ENCODE measurements around the gene MRPS34. TPM values are rescaled to one million over a fixed set of nuclear protein-coding genes. Genes with fewer than 3 reads are reported as not detected.

MRPS34 gene
- total RNA-seq, 1 donor from 2014 or later = 184 TPM

GRCh38 chr16:1761751-1762150, 11.2 kb downstream of the MRPS34 start:
- DNase-seq (ENCODE audit: low spot score) = no peak
- H3K27me3 Mint-ChIP-seq (ENCODE audit: low read depth) = no peaks in the 10 kb centered on the region
- H3K27ac Mint-ChIP-seq = no peak overlapping the region
- H3K36me3 Mint-ChIP-seq (ENCODE audit: low read depth) = peaks cover 18% of the 10 kb centered on the region
- H3K4me1 Mint-ChIP-seq (ENCODE audit: low read depth) = no peaks in the 10 kb centered on the region
- intact Hi-C loops (cut with micrococcal nuclease) = no loop called here
- no peaks in the 10 kb centered on the region for H3K9me3 Mint-ChIP-seq
- no peak overlapping the region for H3K4me3 Mint-ChIP-seq (ENCODE audit: low read depth)

- H3K27me3 Mint-ChIP-seq (ENCODE audit: low read depth) = no peaks in the 10 kb centered on the region
- no peak for DNase-seq (ENCODE audit: low spot score)
- no peak overlapping the region for H3K27ac Mint-ChIP-seq
- no peaks in the 10 kb centered on the region for H3K4me1 Mint-ChIP-seq (ENCODE audit: low read depth)
- no peak overlapping the region for H3K4me3 Mint-ChIP-seq (ENCODE audit: low read depth)
- intact Hi-C loops (cut with micrococcal nuclease) = no loop called here
- peaks cover 18% of the 10 kb centered on the region for H3K36me3 Mint-ChIP-seq (ENCODE audit: low read depth)
- no peaks in the 10 kb centered on the region for H3K9me3 Mint-ChIP-seq
Observed at GRCh38 chr16:1760911-1761310, 12.0 kb downstream of the MRPS34 start.

- no peak overlapping the region for H3K4me3 Mint-ChIP-seq (ENCODE audit: low read depth)
- no peak overlapping the region for H3K27ac Mint-ChIP-seq
- H3K36me3 Mint-ChIP-seq (ENCODE audit: low read depth) = peaks cover 21% of the 10 kb centered on the region
- intact Hi-C loops (cut with micrococcal nuclease) = no loop called here
- H3K9me3 Mint-ChIP-seq = no peaks in the 10 kb centered on the region
- no peaks in the 10 kb centered on the region for H3K27me3 Mint-ChIP-seq (ENCODE audit: low read depth)
- no peak for DNase-seq (ENCODE audit: low spot score)
- no peaks in the 10 kb centered on the region for H3K4me1 Mint-ChIP-seq (ENCODE audit: low read depth)
Observed at GRCh38 chr16:1759511-1759910, 13.4 kb downstream of the MRPS34 start.

GRCh38 chr16:1758923-1759322, 14.0 kb downstream of the MRPS34 start:
- H3K27me3 Mint-ChIP-seq (ENCODE audit: low read depth) = no peaks in the 10 kb centered on the region
- no peak for DNase-seq (ENCODE audit: low spot score)
- H3K36me3 Mint-ChIP-seq (ENCODE audit: low read depth) = peaks cover 21% of the 10 kb centered on the region
- no peak overlapping the region for H3K27ac Mint-ChIP-seq
- no peaks in the 10 kb centered on the region for H3K4me1 Mint-ChIP-seq (ENCODE audit: low read depth)
- no peak overlapping the region for H3K4me3 Mint-ChIP-seq (ENCODE audit: low read depth)
- no peaks in the 10 kb centered on the region for H3K9me3 Mint-ChIP-seq
- intact Hi-C loops (cut with micrococcal nuclease) = no loop called here

GRCh38 chr16:1757714-1758461, 15.0 kb downstream of the MRPS34 start:
- intact Hi-C loops (cut with micrococcal nuclease) = no loop called here
- Mint-ChIP-seq H3K27ac (no peak overlapping the region), H3K4me1 (ENCODE audit: low read depth) (no peaks in the 10 kb centered on the region), H3K36me3 (ENCODE audit: low read depth) (peaks cover 22% of the 10 kb centered on the region), H3K4me3 (ENCODE audit: low read depth) (no peak overlapping the region), H3K27me3 (ENCODE audit: low read depth) (no peaks in the 10 kb centered on the region), H3K9me3 (no peaks in the 10 kb centered on the region)
- no peak for DNase-seq (ENCODE audit: low spot score)

- no peaks in the 10 kb centered on the region for H3K27me3 Mint-ChIP-seq (ENCODE audit: low read depth)
- no peak overlapping the region for H3K27ac Mint-ChIP-seq
- intact Hi-C loops (cut with micrococcal nuclease) = no loop called here
- H3K9me3 Mint-ChIP-seq = no peaks in the 10 kb centered on the region
- peaks cover 6% of the 10 kb centered on the region for H3K36me3 Mint-ChIP-seq (ENCODE audit: low read depth)
- no peaks in the 10 kb centered on the region for H3K4me1 Mint-ChIP-seq (ENCODE audit: low read depth)
- H3K4me3 Mint-ChIP-seq (ENCODE audit: low read depth) = no peak overlapping the region
- DNase-seq (ENCODE audit: low spot score) = no peak
Observed at GRCh38 chr16:1754204-1754603, 18.7 kb downstream of the MRPS34 start.

GRCh38 chr16:1752853-1753252, 20.1 kb downstream of the MRPS34 start:
- intact Hi-C loops (cut with micrococcal nuclease) = no loop called here
- H3K9me3 Mint-ChIP-seq = no peaks in the 10 kb centered on the region
- H3K27me3 Mint-ChIP-seq (ENCODE audit: low read depth) = no peaks in the 10 kb centered on the region
- no peak overlapping the region for H3K4me3 Mint-ChIP-seq (ENCODE audit: low read depth)
- DNase-seq (ENCODE audit: low spot score) = no peak
- no peak overlapping the region for H3K27ac Mint-ChIP-seq
- H3K36me3 Mint-ChIP-seq (ENCODE audit: low read depth) = peaks cover 12% of the 10 kb centered on the region
- no peaks in the 10 kb centered on the region for H3K4me1 Mint-ChIP-seq (ENCODE audit: low read depth)

- H3K27ac Mint-ChIP-seq = no peak overlapping the region
- intact Hi-C loops (cut with micrococcal nuclease) = no loop called here
- H3K4me1 Mint-ChIP-seq (ENCODE audit: low read depth) = no peaks in the 10 kb centered on the region
- no peak for DNase-seq (ENCODE audit: low spot score)
- H3K27me3 Mint-ChIP-seq (ENCODE audit: low read depth) = no peaks in the 10 kb centered on the region
- H3K9me3 Mint-ChIP-seq = no peaks in the 10 kb centered on the region
- H3K36me3 Mint-ChIP-seq (ENCODE audit: low read depth) = peaks cover 15% of the 10 kb centered on the region
- no peak overlapping the region for H3K4me3 Mint-ChIP-seq (ENCODE audit: low read depth)
Observed at GRCh38 chr16:1751946-1752345, 21.0 kb downstream of the MRPS34 start.

- no peak for DNase-seq (ENCODE audit: low spot score)
- H3K27me3 Mint-ChIP-seq (ENCODE audit: low read depth) = no peaks in the 10 kb centered on the region
- no peak overlapping the region for H3K27ac Mint-ChIP-seq
- H3K36me3 Mint-ChIP-seq (ENCODE audit: low read depth) = peaks cover 16% of the 10 kb centered on the region
- no peaks in the 10 kb centered on the region for H3K9me3 Mint-ChIP-seq
- H3K4me3 Mint-ChIP-seq (ENCODE audit: low read depth) = no peak overlapping the region
- intact Hi-C loops (cut with micrococcal nuclease) = no loop called here
- no peaks in the 10 kb centered on the region for H3K4me1 Mint-ChIP-seq (ENCODE audit: low read depth)
Observed at GRCh38 chr16:1749152-1750117, 23.5 kb downstream of the MRPS34 start.

- Mint-ChIP-seq H3K27me3 (ENCODE audit: low read depth) (no peaks in the 10 kb centered on the region), H3K4me1 (ENCODE audit: low read depth) (no peaks in the 10 kb centered on the region), H3K9me3 (no peaks in the 10 kb centered on the region), H3K36me3 (ENCODE audit: low read depth) (peaks cover 20% of the 10 kb centered on the region), H3K4me3 (ENCODE audit: low read depth) (no peak overlapping the region), H3K27ac (no peak overlapping the region)
- intact Hi-C loops (cut with micrococcal nuclease) = no loop called here
- no peak for DNase-seq (ENCODE audit: low spot score)
Observed at GRCh38 chr16:1747934-1748333, 25.0 kb downstream of the MRPS34 start.

GRCh38 chr16:1746693-1747195, 26.2 kb downstream of the MRPS34 start:
- intact Hi-C loops (cut with micrococcal nuclease) = no loop called here
- no peaks in the 10 kb centered on the region for H3K4me1 Mint-ChIP-seq (ENCODE audit: low read depth)
- no peaks in the 10 kb centered on the region for H3K27me3 Mint-ChIP-seq (ENCODE audit: low read depth)
- DNase-seq (ENCODE audit: low spot score) = no peak
- no peak overlapping the region for H3K27ac Mint-ChIP-seq
- H3K4me3 Mint-ChIP-seq (ENCODE audit: low read depth) = no peak overlapping the region
- peaks cover 17% of the 10 kb centered on the region for H3K36me3 Mint-ChIP-seq (ENCODE audit: low read depth)
- H3K9me3 Mint-ChIP-seq = no peaks in the 10 kb centered on the region

GRCh38 chr16:1745900-1746692, 26.8 kb downstream of the MRPS34 start:
- H3K27me3 Mint-ChIP-seq (ENCODE audit: low read depth) = no peaks in the 10 kb centered on the region
- peaks cover 17% of the 10 kb centered on the region for H3K36me3 Mint-ChIP-seq (ENCODE audit: low read depth)

More at GRCh38 chr16:1745900-1746692, 26.8 kb downstream of the MRPS34 start:
- no peak overlapping the region for H3K4me3 Mint-ChIP-seq (ENCODE audit: low read depth)
- H3K27ac Mint-ChIP-seq = no peak overlapping the region
- no peaks in the 10 kb centered on the region for H3K9me3 Mint-ChIP-seq
- no peak for DNase-seq (ENCODE audit: low spot score)
- no peaks in the 10 kb centered on the region for H3K4me1 Mint-ChIP-seq (ENCODE audit: low read depth)
- intact Hi-C loops (cut with micrococcal nuclease) = no loop called here

Data from activated T-helper 2 cell treated with anti-CD3 and anti-CD28 coated beads, Interferon-gamma antibody, Interleukin-2, Interleukin-4, amounts not matched to agents 10 μg/mL and 5 μg/mL and 100 μg/mL, durations not matched to agents 14 hours and 24 hours and 36 hours (primary cell).